DND-41 (cell line): ENCODE data around the gene ACP4.
A peak's percentile ranks its signal among the peaks of the same experiment; 100 is the strongest.

ENCODE experiments used
- ATAC-seq: fragments of 200-7000 bp; cut with Tn5 transposase; 3 replicates; pipeline ENCODE4 v1.9.1; 2021; ENCODE audit warnings: low read depth; ENCODE audit not compliant: insufficient read depth
- DNase-seq: peaks from one replicate; pipeline ENCODE4 v3.0.0-alpha.2; 2020
- H2AFZ ChIP-seq: 2 replicates; pipeline ENCODE4 v1.6.0; 2012; ENCODE audit warnings: low read depth, low read length
- H3K27ac ChIP-seq: 2 replicates; pipeline ENCODE4 v1.5.1; 2012; ENCODE audit warnings: low read length, inconsistent platforms
- H3K27me3 ChIP-seq: fragments of 200-600 bp; sonication (generic); 2 replicates; pipeline ENCODE4 v1.6.0; 2012; ENCODE audit warnings: low read length, mild to moderate bottlenecking, inconsistent platforms; ENCODE audit not compliant: insufficient read depth, poor library complexity
- H3K36me3 ChIP-seq: 2 replicates; pipeline ENCODE4 v1.5.1; 2012; ENCODE audit warnings: low read length, inconsistent platforms; ENCODE audit not compliant: insufficient read depth
- H3K4me1 ChIP-seq: 2 replicates; pipeline ENCODE4 v1.5.1; 2012; ENCODE audit warnings: mild to moderate bottlenecking, low read length; ENCODE audit not compliant: insufficient read depth
- H3K4me2 ChIP-seq: 2 replicates; pipeline ENCODE4 v1.6.0; 2012; ENCODE audit warnings: mild to moderate bottlenecking, moderate library complexity, low read length, inconsistent platforms; ENCODE audit not compliant: insufficient read depth
- H3K4me3 ChIP-seq, 2 experiments: fragments of 200-600 bp in 1 of 2; shearing (Covaris generic) in 1 of 2; 2 replicates each; pipeline ENCODE4 v1.5.1; 2012 to 2016; ENCODE audit warnings: inconsistent platforms in 2 of 2, low read length in 2 of 2, mild to moderate bottlenecking in 2 of 2, low read depth in 1 of 2, moderate library complexity in 1 of 2
- H3K79me2 ChIP-seq: 2 replicates; pipeline ENCODE4 v1.6.0; 2012; ENCODE audit warnings: low read length, inconsistent platforms; ENCODE audit not compliant: insufficient read depth
- H3K9ac ChIP-seq: 2 replicates; pipeline ENCODE4 v1.6.0; 2012; ENCODE audit warnings: low read depth, mild to moderate bottlenecking, inconsistent platforms, low read length, moderate library complexity
- H3K9me3 ChIP-seq: 2 replicates; pipeline ENCODE4 v1.5.1; 2012; ENCODE audit warnings: low read length, moderate library complexity, mild to moderate bottlenecking, inconsistent platforms; ENCODE audit not compliant: insufficient read depth, severe bottlenecking
- H4K20me1 ChIP-seq: 2 replicates; pipeline ENCODE4 v1.6.0; 2012; ENCODE audit warnings: low read length; ENCODE audit not compliant: insufficient read depth
- EZH2 ChIP-seq: IDR thresholded peaks from 3 replicates; pipeline ENCODE4 v1.6.1; 2012; ENCODE audit warnings: borderline replicate concordance, low read depth, mild to moderate bottlenecking, moderate library complexity, low read length, inconsistent platforms; ENCODE audit not compliant: severe bottlenecking
- TF ChIP-seq, protein P1 (sequence below): IDR thresholded peaks from 2 replicates; pipeline ENCODE4 v1.5.1; 2012; ENCODE audit warnings: borderline replicate concordance, low read length, moderate library complexity, mild to moderate bottlenecking; ENCODE audit not compliant: poor library complexity, severe bottlenecking; ENCODE audit errors: extremely low read depth

ACP4 gene

DNA sequence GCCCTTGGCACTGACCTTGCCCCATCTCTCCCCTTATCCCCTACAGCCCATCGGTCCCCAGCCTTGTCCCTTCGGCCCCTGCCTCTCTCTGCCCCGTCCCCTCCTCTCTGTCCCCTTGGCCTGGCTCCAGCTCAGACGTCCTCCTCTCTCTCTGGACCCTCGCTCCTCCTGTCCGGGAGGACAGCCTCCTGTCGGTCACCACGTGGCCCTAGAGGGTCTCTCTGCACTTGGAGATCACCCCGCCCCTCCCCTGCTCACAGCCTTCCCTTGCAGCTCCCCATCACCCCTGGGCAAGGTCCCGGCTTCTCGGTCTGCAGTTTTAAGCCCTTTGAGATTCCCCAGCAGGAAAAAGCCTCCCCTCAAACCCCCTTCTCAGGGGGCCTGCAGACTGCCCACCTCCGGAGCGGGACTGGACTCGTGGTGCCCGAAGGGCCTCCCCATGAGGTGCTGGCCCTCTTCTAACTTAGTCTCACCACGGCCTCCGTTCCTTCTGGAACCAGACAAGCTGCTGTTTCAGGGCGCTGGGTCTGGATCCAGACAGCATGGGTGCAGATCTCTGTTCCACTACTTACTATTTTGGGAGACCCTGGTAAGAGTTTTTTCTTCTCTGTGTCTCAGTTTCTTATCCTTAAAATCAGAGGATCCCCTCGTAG lies 46.5 kb downstream of the ACP4 start:
- no peaks in the 10 kb centered on the region for H3K4me1 ChIP-seq
- no peak for ATAC-seq
- no peak overlapping the region for H2AFZ ChIP-seq
- no peak overlapping the region for H3K4me3 ChIP-seq
- no peak overlapping the region for H3K27ac ChIP-seq
- DNase-seq: no peak
- H3K4me2 ChIP-seq: no peak overlapping the region
- no peaks in the 10 kb centered on the region for H3K27me3 ChIP-seq
- H4K20me1 ChIP-seq: no peaks in the 10 kb centered on the region
- no peaks in the 10 kb centered on the region for H3K9me3 ChIP-seq
- no peak overlapping the region for H3K9ac ChIP-seq
- no peaks in the 10 kb centered on the region for H3K36me3 ChIP-seq
- no peaks in the 10 kb centered on the region for H3K79me2 ChIP-seq
- TF ChIP-seq, protein P1, sequence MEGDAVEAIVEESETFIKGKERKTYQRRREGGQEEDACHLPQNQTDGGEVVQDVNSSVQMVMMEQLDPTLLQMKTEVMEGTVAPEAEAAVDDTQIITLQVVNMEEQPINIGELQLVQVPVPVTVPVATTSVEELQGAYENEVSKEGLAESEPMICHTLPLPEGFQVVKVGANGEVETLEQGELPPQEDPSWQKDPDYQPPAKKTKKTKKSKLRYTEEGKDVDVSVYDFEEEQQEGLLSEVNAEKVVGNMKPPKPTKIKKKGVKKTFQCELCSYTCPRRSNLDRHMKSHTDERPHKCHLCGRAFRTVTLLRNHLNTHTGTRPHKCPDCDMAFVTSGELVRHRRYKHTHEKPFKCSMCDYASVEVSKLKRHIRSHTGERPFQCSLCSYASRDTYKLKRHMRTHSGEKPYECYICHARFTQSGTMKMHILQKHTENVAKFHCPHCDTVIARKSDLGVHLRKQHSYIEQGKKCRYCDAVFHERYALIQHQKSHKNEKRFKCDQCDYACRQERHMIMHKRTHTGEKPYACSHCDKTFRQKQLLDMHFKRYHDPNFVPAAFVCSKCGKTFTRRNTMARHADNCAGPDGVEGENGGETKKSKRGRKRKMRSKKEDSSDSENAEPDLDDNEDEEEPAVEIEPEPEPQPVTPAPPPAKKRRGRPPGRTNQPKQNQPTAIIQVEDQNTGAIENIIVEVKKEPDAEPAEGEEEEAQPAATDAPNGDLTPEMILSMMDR: no peak
- no peak for TF ChIP-seq EZH2

DNA sequence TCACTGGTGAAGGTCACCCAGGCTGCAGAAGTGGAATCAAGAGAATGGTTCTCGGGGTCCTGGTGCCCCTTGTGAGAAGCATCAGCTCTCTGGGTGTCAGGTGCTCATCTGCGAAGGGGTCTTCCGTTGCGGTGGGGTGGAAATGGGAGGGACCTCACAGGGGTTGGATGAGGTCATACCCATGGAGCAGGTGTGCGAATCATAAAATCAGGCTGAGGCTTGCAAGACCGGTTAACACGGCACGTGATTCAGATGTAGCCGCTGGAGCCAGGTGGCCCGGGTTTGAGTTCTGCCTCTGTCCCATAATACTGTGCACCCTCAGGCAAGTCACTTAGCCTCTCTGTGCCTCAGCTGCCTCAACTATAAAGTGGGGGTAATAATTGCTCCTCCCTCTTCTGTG lies 47.1 kb downstream of the ACP4 start:
- Histone ChIP-seq H3K9me3 (no peaks in the 10 kb centered on the region), H3K79me2 (no peaks in the 10 kb centered on the region), H3K36me3 (no peaks in the 10 kb centered on the region), H3K4me1 (no peaks in the 10 kb centered on the region), H3K4me2 (no peak overlapping the region), H2AFZ (no peak overlapping the region), H3K27me3 (no peaks in the 10 kb centered on the region), H3K9ac (no peak overlapping the region), H3K4me3 (no peak overlapping the region), H3K27ac (no peak overlapping the region), H4K20me1 (no peaks in the 10 kb centered on the region)
- ATAC-seq (no peak), DNase-seq (no peak)
- no peak for TF ChIP-seq EZH2
- TF ChIP-seq, protein P1: no peak

DNA sequence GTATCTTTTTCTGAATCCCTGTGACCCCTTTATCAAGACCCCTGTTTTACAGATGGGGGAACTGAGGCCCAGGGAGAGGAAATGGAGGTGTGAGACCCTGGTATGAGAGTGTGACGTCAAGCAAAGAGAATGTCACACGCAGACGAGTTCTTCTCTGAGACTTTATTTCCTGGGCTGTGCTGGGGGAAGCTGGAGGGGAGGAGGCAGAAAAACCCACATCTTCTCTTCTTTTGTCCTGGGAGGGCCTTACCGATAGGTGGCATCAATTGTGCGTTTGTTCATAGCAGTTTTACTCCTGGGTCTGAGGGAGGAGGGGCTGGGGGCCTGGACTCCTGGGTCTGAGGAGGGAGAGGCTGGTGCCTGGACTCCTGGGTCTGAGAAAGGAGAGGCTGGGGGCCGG lies 48.0 kb downstream of the ACP4 start:
- DNase-seq: no peak
- H3K27me3 ChIP-seq: no peaks in the 10 kb centered on the region
- no peaks in the 10 kb centered on the region for H3K79me2 ChIP-seq
- no peaks in the 10 kb centered on the region for H3K36me3 ChIP-seq
- ATAC-seq: no peak
- TF ChIP-seq, protein P1: peak; percentile 27
- TF ChIP-seq EZH2: no peak
- H3K4me2 ChIP-seq: no peak overlapping the region
- H3K4me1 ChIP-seq: no peaks in the 10 kb centered on the region
- no peak overlapping the region for H3K27ac ChIP-seq
- no peak overlapping the region for H3K4me3 ChIP-seq
- no peak overlapping the region for H3K9ac ChIP-seq
- H2AFZ ChIP-seq: no peak overlapping the region
- H4K20me1 ChIP-seq: no peaks in the 10 kb centered on the region
- H3K9me3 ChIP-seq: no peaks in the 10 kb centered on the region
